Astrocyte (in vitro differentiated cells and primary cell): ENCODE results near the gene SEC62.

Experiments
- CTCF ChIP-seq: IDR thresholded peaks from 2 replicates; pipeline ENCODE4 v1.5.1; 2011; ENCODE audit warnings: low read depth, mild to moderate bottlenecking, inconsistent platforms, low read length, moderate library complexity; ENCODE audit not compliant: insufficient read depth
- EZH2 ChIP-seq: IDR thresholded peaks from 2 replicates; pipeline ENCODE4 v1.6.1; 2012; ENCODE audit warnings: mild to moderate bottlenecking, low read length, inconsistent platforms; ENCODE audit not compliant: insufficient read depth

- TF ChIP-seq CTCF (no peak), EZH2 (no peak)
These were observed 37.3 kb downstream of the SEC62 start for GRCh38 chr3:170003881-170004356.
